HL-60 (cell line): ENCODE measurements around the gene TSPYL2.

ENCODE experiments used
- DNase-seq, 2 experiments: peaks; one replicate each; pipeline ENCODE4 v3.0.0-alpha.2; 2010 to 2020; ENCODE audit warnings: low read depth in 1 of 2, low spot score in 1 of 2
- H3K27ac ChIP-seq: fragments of 250-450 bp; sonication (Bioruptor Pico); replicated peaks from 2 replicates; pipeline ENCODE4 v1.5.1; 2020; ENCODE audit warnings: mild to moderate bottlenecking, moderate library complexity
- H3K27me3 ChIP-seq: fragments of 250-450 bp; sonication (Bioruptor Pico); 2 replicates; pipeline ENCODE4 v1.5.1; 2021; ENCODE audit warnings: mild to moderate bottlenecking, moderate library complexity; ENCODE audit not compliant: insufficient read depth, poor library complexity, severe bottlenecking
- H3K4me3 ChIP-seq: replicated peaks from 2 replicates; pipeline ENCODE4 v1.5.1; 2011; ENCODE audit warnings: mild to moderate bottlenecking, control low read depth, low read length; ENCODE audit not compliant: insufficient read depth
- GABPA ChIP-seq: IDR thresholded peaks from 2 replicates; pipeline ENCODE4 v1.6.1; 2012; ENCODE audit warnings: low read depth
- POLR2AphosphoS5 ChIP-seq: IDR thresholded peaks from 2 replicates; pipeline ENCODE4 v1.6.1; 2012; ENCODE audit warnings: low read depth
- SPI1 ChIP-seq: IDR thresholded peaks from 2 replicates; pipeline ENCODE4 v1.6.1; 2012; ENCODE audit warnings: low read depth, mild to moderate bottlenecking, borderline replicate concordance
- TF ChIP-seq, protein P1 (sequence below): IDR thresholded peaks from 2 replicates; pipeline ENCODE4 v1.6.1; 2012; ENCODE audit warnings: low read depth; ENCODE audit not compliant: insufficient replicate concordance
- TF ChIP-seq, protein P2 (sequence below): IDR thresholded peaks from one replicate; pipeline ENCODE4 v1.5.1; 2011; ENCODE audit warnings: low read length, control low read depth, inconsistent platforms; ENCODE audit not compliant: insufficient read depth

Gene TSPYL2

DNA sequence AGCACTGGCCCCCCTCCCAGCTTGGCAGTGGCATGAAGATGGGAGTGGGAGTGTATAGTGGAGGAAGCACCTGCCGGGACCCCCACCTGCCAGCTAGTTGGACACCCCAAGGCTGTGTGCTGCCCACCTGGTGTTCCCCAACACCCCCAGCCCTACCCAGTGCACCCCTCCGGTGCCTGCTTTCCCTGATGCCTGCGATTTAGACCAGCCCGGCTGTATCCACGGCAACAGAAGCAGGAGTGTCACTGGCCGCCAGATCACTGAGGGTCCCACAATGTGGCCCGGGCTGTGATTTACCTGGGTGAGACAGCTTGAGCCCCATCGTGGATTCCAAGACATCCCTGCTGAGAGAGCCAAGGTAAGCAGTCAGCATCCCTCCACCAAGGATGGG is 33.0 kb upstream of the TSPYL2 start:
- no peak overlapping the region for H3K4me3 ChIP-seq
- H3K27ac ChIP-seq: no peak overlapping the region
- no peak for DNase-seq
- no peak for TF ChIP-seq GABPA
- TF ChIP-seq, protein P1, sequence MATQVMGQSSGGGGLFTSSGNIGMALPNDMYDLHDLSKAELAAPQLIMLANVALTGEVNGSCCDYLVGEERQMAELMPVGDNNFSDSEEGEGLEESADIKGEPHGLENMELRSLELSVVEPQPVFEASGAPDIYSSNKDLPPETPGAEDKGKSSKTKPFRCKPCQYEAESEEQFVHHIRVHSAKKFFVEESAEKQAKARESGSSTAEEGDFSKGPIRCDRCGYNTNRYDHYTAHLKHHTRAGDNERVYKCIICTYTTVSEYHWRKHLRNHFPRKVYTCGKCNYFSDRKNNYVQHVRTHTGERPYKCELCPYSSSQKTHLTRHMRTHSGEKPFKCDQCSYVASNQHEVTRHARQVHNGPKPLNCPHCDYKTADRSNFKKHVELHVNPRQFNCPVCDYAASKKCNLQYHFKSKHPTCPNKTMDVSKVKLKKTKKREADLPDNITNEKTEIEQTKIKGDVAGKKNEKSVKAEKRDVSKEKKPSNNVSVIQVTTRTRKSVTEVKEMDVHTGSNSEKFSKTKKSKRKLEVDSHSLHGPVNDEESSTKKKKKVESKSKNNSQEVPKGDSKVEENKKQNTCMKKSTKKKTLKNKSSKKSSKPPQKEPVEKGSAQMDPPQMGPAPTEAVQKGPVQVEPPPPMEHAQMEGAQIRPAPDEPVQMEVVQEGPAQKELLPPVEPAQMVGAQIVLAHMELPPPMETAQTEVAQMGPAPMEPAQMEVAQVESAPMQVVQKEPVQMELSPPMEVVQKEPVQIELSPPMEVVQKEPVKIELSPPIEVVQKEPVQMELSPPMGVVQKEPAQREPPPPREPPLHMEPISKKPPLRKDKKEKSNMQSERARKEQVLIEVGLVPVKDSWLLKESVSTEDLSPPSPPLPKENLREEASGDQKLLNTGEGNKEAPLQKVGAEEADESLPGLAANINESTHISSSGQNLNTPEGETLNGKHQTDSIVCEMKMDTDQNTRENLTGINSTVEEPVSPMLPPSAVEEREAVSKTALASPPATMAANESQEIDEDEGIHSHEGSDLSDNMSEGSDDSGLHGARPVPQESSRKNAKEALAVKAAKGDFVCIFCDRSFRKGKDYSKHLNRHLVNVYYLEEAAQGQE: no peak
- TF ChIP-seq, protein P2, sequence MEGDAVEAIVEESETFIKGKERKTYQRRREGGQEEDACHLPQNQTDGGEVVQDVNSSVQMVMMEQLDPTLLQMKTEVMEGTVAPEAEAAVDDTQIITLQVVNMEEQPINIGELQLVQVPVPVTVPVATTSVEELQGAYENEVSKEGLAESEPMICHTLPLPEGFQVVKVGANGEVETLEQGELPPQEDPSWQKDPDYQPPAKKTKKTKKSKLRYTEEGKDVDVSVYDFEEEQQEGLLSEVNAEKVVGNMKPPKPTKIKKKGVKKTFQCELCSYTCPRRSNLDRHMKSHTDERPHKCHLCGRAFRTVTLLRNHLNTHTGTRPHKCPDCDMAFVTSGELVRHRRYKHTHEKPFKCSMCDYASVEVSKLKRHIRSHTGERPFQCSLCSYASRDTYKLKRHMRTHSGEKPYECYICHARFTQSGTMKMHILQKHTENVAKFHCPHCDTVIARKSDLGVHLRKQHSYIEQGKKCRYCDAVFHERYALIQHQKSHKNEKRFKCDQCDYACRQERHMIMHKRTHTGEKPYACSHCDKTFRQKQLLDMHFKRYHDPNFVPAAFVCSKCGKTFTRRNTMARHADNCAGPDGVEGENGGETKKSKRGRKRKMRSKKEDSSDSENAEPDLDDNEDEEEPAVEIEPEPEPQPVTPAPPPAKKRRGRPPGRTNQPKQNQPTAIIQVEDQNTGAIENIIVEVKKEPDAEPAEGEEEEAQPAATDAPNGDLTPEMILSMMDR: no peak
- TF ChIP-seq POLR2AphosphoS5: no peak
- TF ChIP-seq SPI1: no peak
- no peaks in the 10 kb centered on the region for H3K27me3 ChIP-seq

DNA sequence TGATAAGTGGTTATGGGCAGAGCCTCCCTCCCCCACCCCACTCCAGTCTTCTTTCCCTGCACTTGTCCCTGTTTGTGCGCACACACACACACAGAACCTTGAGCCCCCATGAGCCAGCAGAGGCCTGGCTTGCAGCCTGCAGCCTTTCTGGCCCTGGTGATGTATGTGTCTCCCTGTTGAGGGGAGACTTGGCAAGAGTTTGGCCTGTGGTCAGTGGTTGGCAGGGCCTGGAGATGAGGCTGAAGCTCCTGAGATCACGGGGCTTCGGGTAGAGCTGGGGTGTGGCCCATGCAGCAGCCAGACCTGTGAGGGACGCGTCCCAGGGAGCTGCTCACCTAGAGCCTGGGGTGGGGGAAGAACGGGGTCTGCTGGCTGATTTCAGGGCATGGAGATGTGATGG is 31.3 kb upstream of the TSPYL2 start:
- no peak for DNase-seq
- Histone ChIP-seq H3K27me3 (no peaks in the 10 kb centered on the region), H3K4me3 (no peak overlapping the region), H3K27ac (no peak overlapping the region)
- no peak for TF ChIP-seq POLR2AphosphoS5
- TF ChIP-seq, protein P2: no peak
- TF ChIP-seq, protein P1: no peak
- TF ChIP-seq SPI1: no peak
- TF ChIP-seq GABPA: no peak

DNA sequence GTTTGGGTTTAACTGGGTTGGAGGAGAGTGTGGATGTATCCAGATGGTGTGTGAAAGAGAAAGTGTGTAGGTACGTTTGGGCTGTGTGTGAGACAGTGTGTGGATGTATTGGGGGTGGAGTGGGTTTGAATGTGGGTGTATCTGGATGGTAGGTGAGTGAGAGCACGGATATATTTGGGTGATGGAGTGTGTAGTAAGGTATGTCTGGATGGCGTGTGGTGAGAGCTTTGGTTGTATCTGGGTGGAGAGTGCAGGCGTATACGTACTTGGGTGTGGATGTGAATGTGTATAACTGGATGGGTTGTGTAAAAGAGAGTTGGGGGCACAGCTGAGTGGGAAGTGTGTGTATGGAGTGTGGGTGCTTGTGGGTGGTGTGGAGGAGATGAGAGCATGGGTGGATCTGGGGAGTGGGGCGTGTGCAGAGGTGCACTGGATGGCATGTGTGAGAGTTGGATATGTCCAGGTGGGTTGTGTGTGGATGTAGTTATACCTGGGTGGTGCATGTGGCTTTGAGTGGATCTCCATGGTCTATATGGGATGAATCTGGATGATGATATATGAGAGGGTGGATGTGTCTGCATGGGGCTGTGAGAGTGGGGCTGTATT is 26.8 kb upstream of the TSPYL2 start:
- Histone ChIP-seq H3K27me3 (no peaks in the 10 kb centered on the region), H3K27ac (no peak overlapping the region), H3K4me3 (no peak overlapping the region)
- no peak for TF ChIP-seq POLR2AphosphoS5
- TF ChIP-seq SPI1: no peak
- TF ChIP-seq, protein P2: no peak
- no peak for TF ChIP-seq GABPA
- TF ChIP-seq, protein P1: no peak
- DNase-seq: no peak
